GM12892 (cell line): Measurements from ENCODE around the gene CFAP61.

Experiments
- DNase-seq: peaks from one replicate; pipeline ENCODE4 v3.0.0; 2011; ENCODE audit not compliant: insufficient read length
- FAIRE-seq: peaks from 2 replicates; lab custom pipeline; 2011; peaks lifted over from hg19 to GRCh38; lab: Jason Lieb, UNC
- POLR2A ChIP-seq: IDR thresholded peaks from 2 replicates; pipeline ENCODE4 v1.6.1; 2011; ENCODE audit warnings: low read depth, low read length, control low read depth
- POLR2AphosphoS5 ChIP-seq: IDR thresholded peaks from 2 replicates; pipeline ENCODE4 v1.6.1; 2011; ENCODE audit warnings: low read depth, low read length, control low read depth
- TAF1 ChIP-seq: IDR thresholded peaks from 2 replicates; pipeline ENCODE4 v1.6.1; 2011; ENCODE audit warnings: low read depth, mild to moderate bottlenecking, control low read depth, low read length, borderline replicate concordance

The CFAP61 gene

GRCh38 chr20:20366876-20367574 is 314.7 kb downstream of the CFAP61 start:
- DNase-seq (no peak), FAIRE-seq (no peak)
- TF ChIP-seq POLR2AphosphoS5 (no peak), TAF1 (no peak), POLR2A (no peak)

DNA sequence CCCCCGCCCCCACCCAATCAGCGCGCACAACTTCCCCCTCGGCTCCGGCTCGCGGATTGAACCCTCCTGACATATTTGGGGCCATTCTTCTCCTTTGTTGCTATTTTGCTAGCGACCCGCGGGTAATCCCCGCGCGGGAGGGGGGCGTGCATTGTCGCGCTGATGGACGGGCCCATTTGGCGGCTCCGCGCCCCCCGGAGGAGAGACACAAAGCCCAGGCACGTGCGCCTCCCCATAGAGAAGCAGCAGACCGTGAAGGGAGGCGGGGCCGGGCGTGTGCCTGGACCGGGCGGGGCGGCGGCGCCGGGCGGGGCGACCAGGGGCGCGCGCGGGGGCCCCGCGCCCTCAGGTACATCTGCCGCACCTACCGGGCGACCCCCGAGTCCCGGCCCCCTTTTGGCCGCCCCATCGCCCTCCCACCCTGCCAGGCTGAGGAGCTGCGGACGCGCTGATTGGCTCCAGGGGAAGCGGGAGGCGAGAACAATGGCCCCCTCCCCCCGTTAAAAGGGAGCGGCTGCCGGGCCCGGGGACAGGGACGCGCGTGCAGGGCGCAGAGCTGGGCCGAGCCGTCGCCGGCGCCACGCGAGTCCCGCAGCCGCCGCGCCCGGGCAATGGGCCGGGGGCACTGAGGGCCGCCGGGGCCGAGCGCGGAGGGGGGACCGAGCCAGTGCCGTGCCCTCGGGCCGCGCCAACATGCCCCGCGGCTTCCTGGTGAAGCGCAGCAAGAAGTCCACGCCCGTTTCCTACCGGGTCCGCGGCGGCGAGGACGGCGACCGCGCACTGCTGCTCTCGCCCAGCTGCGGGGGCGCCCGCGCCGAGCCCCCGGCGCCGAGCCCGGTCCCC is 315.5 kb downstream of the CFAP61 start, which contains the start of gene INSM1:
INSM1 (plus strand) TSS at position 530 of the 843 bp plus-strand sequence; CDS start at position 694, 164 bp downstream.
- FAIRE-seq (no peak), DNase-seq (no peak)
- TF ChIP-seq TAF1 (no peak), POLR2AphosphoS5 (no peak), POLR2A (no peak)

DNA sequence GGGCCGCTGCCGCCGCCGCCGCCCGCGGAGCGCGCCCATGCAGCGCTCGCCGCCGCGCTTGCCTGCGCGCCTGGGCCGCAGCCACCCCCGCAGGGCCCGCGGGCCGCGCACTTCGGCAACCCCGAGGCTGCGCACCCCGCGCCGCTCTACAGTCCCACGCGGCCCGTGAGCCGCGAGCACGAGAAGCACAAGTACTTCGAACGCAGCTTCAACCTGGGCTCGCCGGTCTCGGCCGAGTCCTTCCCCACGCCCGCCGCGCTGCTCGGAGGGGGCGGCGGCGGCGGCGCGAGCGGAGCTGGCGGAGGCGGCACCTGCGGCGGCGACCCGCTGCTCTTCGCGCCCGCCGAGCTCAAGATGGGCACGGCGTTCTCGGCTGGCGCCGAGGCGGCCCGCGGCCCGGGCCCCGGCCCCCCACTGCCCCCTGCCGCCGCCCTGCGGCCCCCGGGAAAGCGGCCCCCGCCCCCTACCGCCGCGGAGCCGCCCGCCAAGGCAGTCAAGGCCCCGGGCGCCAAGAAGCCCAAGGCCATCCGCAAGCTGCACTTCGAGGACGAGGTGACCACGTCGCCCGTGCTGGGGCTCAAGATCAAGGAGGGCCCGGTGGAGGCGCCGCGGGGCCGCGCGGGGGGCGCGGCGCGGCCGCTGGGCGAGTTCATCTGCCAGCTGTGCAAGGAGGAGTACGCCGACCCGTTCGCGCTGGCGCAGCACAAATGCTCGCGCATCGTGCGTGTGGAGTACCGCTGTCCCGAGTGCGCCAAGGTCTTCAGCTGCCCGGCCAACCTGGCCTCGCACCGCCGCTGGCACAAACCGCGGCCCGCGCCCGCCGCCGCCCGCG is 316.3 kb downstream of the CFAP61 start:
- no peak for DNase-seq
- no peak for TF ChIP-seq TAF1
- no peak for TF ChIP-seq POLR2AphosphoS5
- TF ChIP-seq POLR2A = no peak
- FAIRE-seq = no peak

DNA sequence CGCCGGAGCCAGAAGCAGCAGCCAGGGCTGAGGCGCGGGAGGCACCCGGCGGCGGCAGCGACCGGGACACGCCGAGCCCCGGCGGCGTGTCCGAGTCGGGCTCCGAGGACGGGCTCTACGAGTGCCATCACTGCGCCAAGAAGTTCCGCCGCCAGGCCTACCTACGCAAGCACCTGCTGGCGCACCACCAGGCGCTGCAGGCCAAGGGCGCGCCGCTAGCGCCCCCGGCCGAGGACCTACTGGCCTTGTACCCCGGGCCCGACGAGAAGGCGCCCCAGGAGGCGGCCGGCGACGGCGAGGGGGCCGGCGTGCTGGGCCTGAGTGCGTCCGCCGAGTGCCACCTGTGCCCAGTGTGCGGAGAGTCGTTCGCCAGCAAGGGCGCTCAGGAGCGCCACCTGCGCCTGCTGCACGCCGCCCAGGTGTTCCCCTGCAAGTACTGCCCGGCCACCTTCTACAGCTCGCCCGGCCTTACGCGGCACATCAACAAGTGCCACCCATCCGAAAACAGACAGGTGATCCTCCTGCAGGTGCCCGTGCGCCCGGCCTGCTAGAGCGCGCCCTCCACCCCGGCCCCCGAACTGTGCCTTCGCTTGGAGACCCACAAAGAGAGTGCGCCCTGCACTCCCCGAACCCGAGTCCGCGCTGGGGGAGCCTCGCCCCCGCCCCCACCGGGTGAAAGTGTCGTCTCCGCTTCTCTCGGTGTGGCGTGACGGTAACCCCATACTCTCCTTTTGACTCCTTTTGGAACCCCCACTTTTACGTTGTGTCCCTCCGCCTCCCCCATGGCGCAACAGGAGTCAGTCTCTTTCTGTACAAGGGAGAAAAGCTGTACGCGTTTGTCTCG is 317.1 kb downstream of the CFAP61 start:
- FAIRE-seq (no peak), DNase-seq (no peak)
- no peak for TF ChIP-seq TAF1
- TF ChIP-seq POLR2A = no peak
- TF ChIP-seq POLR2AphosphoS5 = no peak

- DNase-seq (no peak), FAIRE-seq (no peak)
- TF ChIP-seq POLR2AphosphoS5 (no peak), POLR2A (no peak), TAF1 (no peak)
These were observed 317.8 kb downstream of the CFAP61 start for GRCh38 chr20:20370094-20370575.

GRCh38 chr20:20371083-20371482 is 318.8 kb downstream of the CFAP61 start:
- no peak for TF ChIP-seq POLR2A
- TF ChIP-seq POLR2AphosphoS5 = no peak
- TF ChIP-seq TAF1 = no peak
- DNase-seq = no peak
- FAIRE-seq = no peak

DNA sequence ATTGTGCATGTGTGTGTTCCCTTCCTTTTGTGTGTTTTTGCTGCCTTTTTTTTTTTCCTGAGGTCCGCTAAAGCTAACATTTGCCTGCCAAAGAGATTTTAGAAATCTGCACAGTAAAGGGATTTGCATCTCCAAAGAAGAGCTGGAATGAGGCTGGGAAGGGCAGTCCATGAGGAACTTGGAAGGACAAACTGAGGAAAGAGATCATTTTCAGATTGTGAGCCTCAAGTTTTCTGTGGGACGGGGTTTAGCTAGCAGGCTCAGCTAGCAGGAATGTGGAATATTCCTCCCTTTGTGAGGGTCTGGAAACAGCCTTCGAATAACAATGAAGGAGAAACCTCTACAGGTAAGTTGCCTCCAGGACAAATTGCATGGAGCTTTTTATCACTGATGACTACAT is 319.3 kb downstream of the CFAP61 start:
- no peak for FAIRE-seq
- no peak for DNase-seq
- no peak for TF ChIP-seq POLR2AphosphoS5
- no peak for TF ChIP-seq POLR2A
- TF ChIP-seq TAF1 = no peak

GRCh38 chr20:20373091-20373571 is 320.8 kb downstream of the CFAP61 start:
- FAIRE-seq = no peak
- no peak for TF ChIP-seq POLR2A
- no peak for TF ChIP-seq POLR2AphosphoS5
- no peak for TF ChIP-seq TAF1
- no peak for DNase-seq

DNA sequence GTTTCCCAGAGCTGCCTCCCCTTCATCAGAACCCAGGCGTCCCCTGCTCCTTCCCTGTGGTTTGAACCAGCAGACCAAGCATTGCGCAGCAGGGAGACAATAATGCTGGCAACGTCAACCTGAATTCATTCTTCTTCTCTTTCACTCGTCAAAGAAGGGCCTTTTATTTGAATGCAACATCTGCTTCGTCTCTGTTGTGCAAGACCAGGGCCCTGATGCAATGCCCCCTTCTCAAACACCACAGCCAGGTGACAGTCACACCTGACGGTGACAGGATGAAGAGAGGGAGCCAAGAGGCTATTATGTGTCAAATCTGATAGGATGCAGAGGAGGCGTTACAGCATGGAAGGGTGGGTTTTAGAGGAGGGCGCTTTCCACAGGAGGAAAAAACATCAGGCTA is 323.5 kb downstream of the CFAP61 start:
- no peak for TF ChIP-seq POLR2AphosphoS5
- no peak for TF ChIP-seq TAF1
- TF ChIP-seq POLR2A = no peak
- FAIRE-seq (no peak), DNase-seq (no peak)

DNA sequence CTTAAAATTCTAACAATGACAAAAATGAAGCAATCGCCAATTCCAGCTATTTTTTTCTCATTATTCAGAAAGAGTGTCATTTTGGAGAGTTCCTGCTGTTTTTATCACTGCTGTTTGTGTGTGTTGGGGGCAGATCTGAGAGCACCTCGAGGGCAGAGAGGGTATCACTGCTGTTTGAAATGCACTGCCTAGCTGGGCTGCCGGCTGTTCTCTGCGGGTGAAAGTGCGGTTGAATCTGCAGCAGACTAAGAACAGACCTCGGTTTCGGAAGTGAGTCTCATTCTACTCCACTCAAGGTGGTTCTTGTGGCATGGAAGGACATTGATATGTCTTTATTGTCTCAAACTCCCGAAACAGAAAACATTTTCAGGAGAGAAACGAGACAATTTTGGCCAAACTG is 333.9 kb downstream of the CFAP61 start:
- no peak for TF ChIP-seq POLR2AphosphoS5
- FAIRE-seq (no peak), DNase-seq (no peak)

DNA sequence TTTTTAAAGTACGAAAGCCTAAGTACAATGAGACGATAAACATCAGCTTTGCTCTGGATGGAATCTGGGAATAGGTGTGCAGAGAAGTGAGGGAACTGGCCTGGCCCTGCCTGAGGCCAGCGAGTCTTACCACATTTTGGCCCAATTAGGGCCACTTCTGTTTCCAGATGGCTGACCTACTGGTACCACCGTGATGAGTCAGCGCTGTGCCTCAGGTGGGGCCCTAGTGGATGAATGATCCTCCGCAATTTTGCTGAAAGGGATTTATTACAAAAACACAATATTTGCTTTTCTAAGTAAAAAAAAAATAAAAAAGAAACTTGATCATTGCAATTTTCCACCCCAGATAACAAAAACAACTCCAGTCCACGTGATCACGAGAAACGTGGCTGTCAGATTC is 338.1 kb downstream of the CFAP61 start:
- TF ChIP-seq TAF1 (no peak), POLR2A (no peak), POLR2AphosphoS5 (no peak)
- no peak for FAIRE-seq
- no peak for DNase-seq
